ENCODE measurements around the gene PRG2.

Gene PRG2

DNA sequence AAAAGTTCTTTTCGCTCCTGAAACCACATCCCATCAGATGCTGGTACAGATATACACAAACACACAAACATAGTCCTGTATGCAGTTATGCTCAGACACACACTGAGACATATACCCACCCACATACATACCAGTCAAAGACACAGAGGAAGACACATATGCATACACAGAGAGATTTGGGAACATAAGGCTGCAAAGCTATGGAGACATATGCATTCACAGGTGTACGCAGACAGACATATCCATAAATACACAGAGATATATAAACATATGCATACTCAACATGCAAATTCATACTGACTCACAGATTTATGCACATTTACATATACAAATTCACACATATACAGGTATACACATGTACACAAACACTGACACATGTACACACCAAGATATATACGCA, 15.5 kb downstream of the PRG2 start:
- no peaks in the 10 kb centered on the region for H3K36me3 ChIP-seq (replicated peaks)
- no peak overlapping the region for H3K4me3 ChIP-seq (ENCODE audit: low read depth, low read length)
- DNase-seq: no peak
- TF ChIP-seq, protein P1, sequence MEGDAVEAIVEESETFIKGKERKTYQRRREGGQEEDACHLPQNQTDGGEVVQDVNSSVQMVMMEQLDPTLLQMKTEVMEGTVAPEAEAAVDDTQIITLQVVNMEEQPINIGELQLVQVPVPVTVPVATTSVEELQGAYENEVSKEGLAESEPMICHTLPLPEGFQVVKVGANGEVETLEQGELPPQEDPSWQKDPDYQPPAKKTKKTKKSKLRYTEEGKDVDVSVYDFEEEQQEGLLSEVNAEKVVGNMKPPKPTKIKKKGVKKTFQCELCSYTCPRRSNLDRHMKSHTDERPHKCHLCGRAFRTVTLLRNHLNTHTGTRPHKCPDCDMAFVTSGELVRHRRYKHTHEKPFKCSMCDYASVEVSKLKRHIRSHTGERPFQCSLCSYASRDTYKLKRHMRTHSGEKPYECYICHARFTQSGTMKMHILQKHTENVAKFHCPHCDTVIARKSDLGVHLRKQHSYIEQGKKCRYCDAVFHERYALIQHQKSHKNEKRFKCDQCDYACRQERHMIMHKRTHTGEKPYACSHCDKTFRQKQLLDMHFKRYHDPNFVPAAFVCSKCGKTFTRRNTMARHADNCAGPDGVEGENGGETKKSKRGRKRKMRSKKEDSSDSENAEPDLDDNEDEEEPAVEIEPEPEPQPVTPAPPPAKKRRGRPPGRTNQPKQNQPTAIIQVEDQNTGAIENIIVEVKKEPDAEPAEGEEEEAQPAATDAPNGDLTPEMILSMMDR (IDR thresholded peaks at IDR 0.05; ENCODE audit: low read depth, low read length, missing control alignments): no peak
- no peaks in the 10 kb centered on the region for H3K27me3 ChIP-seq (replicated peaks)
- H3K27ac ChIP-seq: no peak overlapping the region
- in situ Hi-C loops (cut with HindIII; ENCODE audit: low pct_ligation_motif_present, low sequenced_read_pairs): no loop called here

DNA sequence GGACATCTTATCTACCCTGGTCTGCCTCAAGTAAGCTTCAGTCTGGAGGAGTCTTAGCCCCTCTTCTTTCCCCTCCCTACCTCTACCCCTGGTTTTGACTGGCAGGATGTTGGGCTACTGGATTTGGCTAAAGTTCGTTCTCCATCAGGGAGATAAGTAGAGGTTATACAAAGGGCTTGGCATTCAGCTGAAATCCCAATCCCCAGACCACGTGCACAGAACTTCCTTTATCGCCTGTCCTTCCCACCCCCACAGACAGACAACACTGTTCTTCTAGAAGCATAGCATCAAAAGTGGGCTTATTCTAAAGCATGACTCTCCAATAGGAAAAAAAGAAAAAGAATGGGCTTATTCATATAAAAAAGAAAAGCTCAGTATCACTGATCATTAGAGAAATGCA, 17.3 kb downstream of the PRG2 start:
- in situ Hi-C loops (cut with HindIII; ENCODE audit: low pct_ligation_motif_present, low sequenced_read_pairs): no loop called here
- Histone ChIP-seq H3K4me3 (ENCODE audit: low read depth, low read length) (no peak overlapping the region), H3K27ac (no peak overlapping the region), H3K27me3 (replicated peaks) (no peaks in the 10 kb centered on the region), H3K36me3 (replicated peaks) (no peaks in the 10 kb centered on the region)
- no peak for DNase-seq
- TF ChIP-seq, protein P1 (IDR thresholded peaks at IDR 0.05; ENCODE audit: low read depth, low read length, missing control alignments): no peak

DNA sequence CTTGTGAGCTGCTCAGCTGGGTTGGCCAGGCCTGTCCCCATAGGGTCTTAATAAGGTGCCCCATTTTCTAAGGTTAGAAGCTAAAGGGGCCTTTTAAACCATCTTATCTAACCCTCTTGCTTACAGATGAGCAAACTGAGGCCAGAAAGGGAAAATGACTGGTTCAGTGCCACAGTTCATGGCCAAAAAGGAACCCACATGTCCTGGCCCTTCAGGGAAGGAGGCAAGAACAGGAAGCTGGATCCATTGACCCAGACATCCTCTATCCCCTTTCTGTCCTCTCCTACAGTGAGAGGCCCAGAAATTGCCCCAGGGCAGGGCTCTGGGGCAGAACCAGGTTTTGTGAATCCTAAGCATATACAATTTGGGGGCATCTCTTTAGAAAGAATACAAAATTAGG, 19.5 kb downstream of the PRG2 start:
- TF ChIP-seq, protein P1 (IDR thresholded peaks at IDR 0.05; ENCODE audit: low read depth, low read length, missing control alignments): no peak
- H3K4me3 ChIP-seq (ENCODE audit: low read depth, low read length): no peak overlapping the region
- H3K36me3 ChIP-seq (replicated peaks): no peaks in the 10 kb centered on the region
- H3K27ac ChIP-seq: no peak overlapping the region
- H3K27me3 ChIP-seq (replicated peaks): no peaks in the 10 kb centered on the region
- in situ Hi-C loops (cut with HindIII; ENCODE audit: low pct_ligation_motif_present, low sequenced_read_pairs): no loop called here
- DNase-seq: no peak

DNA sequence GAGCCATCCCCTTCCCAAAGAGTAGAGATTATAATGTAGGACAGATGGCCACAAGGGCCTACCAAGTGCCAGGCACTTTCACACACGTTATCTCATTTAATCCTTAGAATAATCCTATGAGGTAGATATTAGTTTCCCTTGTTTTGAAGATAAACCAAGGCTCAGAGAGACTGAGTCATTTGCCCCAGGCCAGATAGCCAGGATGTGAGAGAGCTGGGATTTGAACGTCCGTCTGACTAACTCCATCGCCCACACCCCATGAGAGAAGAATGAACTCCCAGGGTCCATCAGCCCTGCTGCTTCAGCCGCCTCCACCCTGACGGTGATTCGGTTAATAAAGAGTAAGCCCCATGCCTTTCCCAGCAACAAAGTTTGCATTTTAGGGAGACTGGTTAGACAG, 20.2 kb downstream of the PRG2 start:
- Histone ChIP-seq H3K36me3 (replicated peaks) (no peaks in the 10 kb centered on the region), H3K27ac (no peak overlapping the region), H3K4me3 (ENCODE audit: low read depth, low read length) (no peak overlapping the region), H3K27me3 (replicated peaks) (no peaks in the 10 kb centered on the region)
- DNase-seq: peak; percentile 43
- TF ChIP-seq, protein P1 (IDR thresholded peaks at IDR 0.05; ENCODE audit: low read depth, low read length, missing control alignments): no peak
- in situ Hi-C loops (cut with HindIII; ENCODE audit: low pct_ligation_motif_present, low sequenced_read_pairs): no loop called here

DNA sequence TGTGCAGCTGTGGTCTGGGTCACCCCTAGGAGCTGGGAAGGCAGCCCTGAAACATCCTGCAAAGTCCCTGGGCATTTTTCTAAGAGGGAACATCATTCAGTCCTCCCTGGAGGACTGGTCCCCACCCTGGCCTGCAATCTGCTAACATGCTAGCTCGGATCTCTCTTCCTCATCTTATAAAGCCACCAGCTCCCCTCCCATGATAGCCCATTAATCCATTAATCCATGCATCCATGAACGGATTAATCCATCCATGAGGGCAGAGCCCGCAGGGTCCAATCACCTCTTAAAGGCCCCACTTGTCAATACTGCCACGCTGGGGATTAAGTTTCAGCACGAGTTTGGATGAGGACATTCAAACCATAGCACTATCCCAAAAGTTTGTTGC, 21.6 kb downstream of the PRG2 start:
- no peak for DNase-seq
- no peak overlapping the region for H3K27ac ChIP-seq
- in situ Hi-C loops (cut with HindIII; ENCODE audit: low pct_ligation_motif_present, low sequenced_read_pairs): no loop called here

More for the DNA sequence above, 21.6 kb downstream of the PRG2 start:
- TF ChIP-seq, protein P1 (IDR thresholded peaks at IDR 0.05; ENCODE audit: low read depth, low read length, missing control alignments): no peak
- no peak overlapping the region for H3K4me3 ChIP-seq (ENCODE audit: low read depth, low read length)
- H3K27me3 ChIP-seq (replicated peaks): no peaks in the 10 kb centered on the region
- H3K36me3 ChIP-seq (replicated peaks): no peaks in the 10 kb centered on the region

Measured in brain microvascular endothelial cell (primary cell).